Chondrocyte (in vitro differentiated cells): ENCODE measurements around the gene AP1B1. TPM values are rescaled to one million over a fixed set of nuclear protein-coding genes. Genes with fewer than 3 reads are reported as not detected.

ENCODE experiments used
- DNase-seq: peaks from one replicate; pipeline ENCODE4 v3.0.0; 2021; ENCODE audit warnings: mixed read lengths, low spot score
- H3K27ac Mint-ChIP-seq: one replicate; pipeline ENCODE4 v1.8.0; 2021; ENCODE audit warnings: mild to moderate bottlenecking, moderate library complexity, mixed read lengths; ENCODE audit not compliant: unreplicated experiment
- H3K27me3 Mint-ChIP-seq: 2 replicates; pipeline ENCODE4 v1.8.0; 2021; ENCODE audit warnings: low read depth, mixed read lengths
- H3K36me3 Mint-ChIP-seq: 2 replicates; pipeline ENCODE4 v1.8.0; 2021; ENCODE audit warnings: low read depth, mixed read lengths
- H3K4me1 Mint-ChIP-seq: 2 replicates; pipeline ENCODE4 v1.8.0; 2021; ENCODE audit warnings: low read depth, mild to moderate bottlenecking, mixed read lengths
- H3K4me3 Mint-ChIP-seq: one replicate; pipeline ENCODE4 v1.8.0; 2021; ENCODE audit warnings: mild to moderate bottlenecking, moderate library complexity, mixed read lengths; ENCODE audit not compliant: unreplicated experiment
- H3K9me3 Mint-ChIP-seq: 2 replicates; pipeline ENCODE4 v1.8.0; 2021; ENCODE audit warnings: low read depth, mixed read lengths
- CTCF ChIP-seq: fragments of 200-600 bp; sonication (generic); IDR thresholded peaks from 2 replicates; pipeline ENCODE4 v1.5.0; 2021; ENCODE audit warnings: antibody characterized with exemption, mild to moderate bottlenecking, moderate library complexity
- total RNA-seq: library from RNA; stranded (reverse); gene quantifications from 3 replicates; pipeline ENCODE4 v1.2.1, GENCODE V29; 2021

AP1B1 gene
- total RNA-seq, 1 donor from 2014 or later, result 42.0 TPM

GRCh38 chr22:29385748-29386147, 2.6 kb downstream of the AP1B1 start:
- Mint-ChIP-seq H3K9me3 (no peaks in the 10 kb centered on the region), H3K36me3 (peaks cover 1% of the 10 kb centered on the region), H3K27me3 (no peaks in the 10 kb centered on the region), H3K27ac (no peak overlapping the region), H3K4me3 (no peak overlapping the region), H3K4me1 (peaks cover 28% of the 10 kb centered on the region)
- TF ChIP-seq CTCF, result no peak
- DNase-seq, result no peak

GRCh38 chr22:29385151-29385704, 3.1 kb downstream of the AP1B1 start:
- TF ChIP-seq CTCF, result no peak
- no peak overlapping the region for H3K4me3 Mint-ChIP-seq
- no peak for DNase-seq
- H3K36me3 Mint-ChIP-seq, result peaks cover 1% of the 10 kb centered on the region
- H3K27ac Mint-ChIP-seq, result no peak overlapping the region
- peaks cover 33% of the 10 kb centered on the region for H3K4me1 Mint-ChIP-seq
- no peaks in the 10 kb centered on the region for H3K9me3 Mint-ChIP-seq
- no peaks in the 10 kb centered on the region for H3K27me3 Mint-ChIP-seq

- TF ChIP-seq CTCF, result no peak
- no peak overlapping the region for H3K4me3 Mint-ChIP-seq
- H3K27ac Mint-ChIP-seq, result no peak overlapping the region
- H3K36me3 Mint-ChIP-seq, result peaks cover 1% of the 10 kb centered on the region
- no peaks in the 10 kb centered on the region for H3K9me3 Mint-ChIP-seq
- DNase-seq, result no peak
- no peaks in the 10 kb centered on the region for H3K27me3 Mint-ChIP-seq
- peaks cover 32% of the 10 kb centered on the region for H3K4me1 Mint-ChIP-seq
These were observed 4.6 kb downstream of the AP1B1 start for GRCh38 chr22:29383740-29384139.

GRCh38 chr22:29382580-29383302, 5.6 kb downstream of the AP1B1 start:
- H3K36me3 Mint-ChIP-seq, result peaks cover 1% of the 10 kb centered on the region
- H3K9me3 Mint-ChIP-seq, result no peaks in the 10 kb centered on the region
- no peaks in the 10 kb centered on the region for H3K27me3 Mint-ChIP-seq
- no peak overlapping the region for H3K27ac Mint-ChIP-seq
- DNase-seq, result no peak
- no peak overlapping the region for H3K4me3 Mint-ChIP-seq
- no peak for TF ChIP-seq CTCF
- H3K4me1 Mint-ChIP-seq, result peaks cover 27% of the 10 kb centered on the region

- Mint-ChIP-seq H3K4me3 (no peak overlapping the region), H3K9me3 (no peaks in the 10 kb centered on the region), H3K4me1 (peaks cover 12% of the 10 kb centered on the region), H3K27me3 (no peaks in the 10 kb centered on the region), H3K27ac (no peak overlapping the region), H3K36me3 (peaks cover 6% of the 10 kb centered on the region)
- no peak for DNase-seq
- TF ChIP-seq CTCF, result no peak
These were observed 7.5 kb downstream of the AP1B1 start for GRCh38 chr22:29380856-29381255.
